DND-41 (cell line): ENCODE data around the gene GRID2.

ENCODE experiments used
- EZH2 ChIP-seq: IDR thresholded peaks from 3 replicates; pipeline ENCODE4 v1.6.1; 2012; ENCODE audit warnings: borderline replicate concordance, low read depth, mild to moderate bottlenecking, moderate library complexity, low read length, inconsistent platforms; ENCODE audit not compliant: severe bottlenecking
- TF ChIP-seq, protein P1 (sequence below): IDR thresholded peaks from 2 replicates; pipeline ENCODE4 v1.5.1; 2012; ENCODE audit warnings: borderline replicate concordance, low read length, moderate library complexity, mild to moderate bottlenecking; ENCODE audit not compliant: poor library complexity, severe bottlenecking; ENCODE audit errors: extremely low read depth

GRCh38 chr4:93529692-93530372 lies 1226.1 kb downstream of the GRID2 start:
- no peak for TF ChIP-seq EZH2
- TF ChIP-seq, protein P1, sequence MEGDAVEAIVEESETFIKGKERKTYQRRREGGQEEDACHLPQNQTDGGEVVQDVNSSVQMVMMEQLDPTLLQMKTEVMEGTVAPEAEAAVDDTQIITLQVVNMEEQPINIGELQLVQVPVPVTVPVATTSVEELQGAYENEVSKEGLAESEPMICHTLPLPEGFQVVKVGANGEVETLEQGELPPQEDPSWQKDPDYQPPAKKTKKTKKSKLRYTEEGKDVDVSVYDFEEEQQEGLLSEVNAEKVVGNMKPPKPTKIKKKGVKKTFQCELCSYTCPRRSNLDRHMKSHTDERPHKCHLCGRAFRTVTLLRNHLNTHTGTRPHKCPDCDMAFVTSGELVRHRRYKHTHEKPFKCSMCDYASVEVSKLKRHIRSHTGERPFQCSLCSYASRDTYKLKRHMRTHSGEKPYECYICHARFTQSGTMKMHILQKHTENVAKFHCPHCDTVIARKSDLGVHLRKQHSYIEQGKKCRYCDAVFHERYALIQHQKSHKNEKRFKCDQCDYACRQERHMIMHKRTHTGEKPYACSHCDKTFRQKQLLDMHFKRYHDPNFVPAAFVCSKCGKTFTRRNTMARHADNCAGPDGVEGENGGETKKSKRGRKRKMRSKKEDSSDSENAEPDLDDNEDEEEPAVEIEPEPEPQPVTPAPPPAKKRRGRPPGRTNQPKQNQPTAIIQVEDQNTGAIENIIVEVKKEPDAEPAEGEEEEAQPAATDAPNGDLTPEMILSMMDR: no peak
